IMR-90 (cell line): ENCODE results near the gene PRR22. TPM values are rescaled to one million over a fixed set of nuclear protein-coding genes. Genes with fewer than 3 reads are reported as not detected.
"Not testable (repeated sequence)": the region's sequence is repeated elsewhere in the genome, so short reads cannot be mapped to it uniquely, and the experiment has no call there.

Experiments used
- ATAC-seq: fragments of 200-7000 bp; cut with Tn5 transposase; 2 replicates; pipeline ENCODE4 v1.9.1; 2020; ENCODE audit warnings: low read depth, mild to moderate bottlenecking, moderate library complexity
- BruUV-seq: library from RNA; stranded (reverse); fragments of 400-500 nt; replicated peaks from 2 replicates; lab custom pipeline; 2021; lab: Mats Ljungman, UMichigan
- CTCF ChIA-PET: fragments of 300-600 bp; formaldehyde crosslinking; extraction: SDS; loops from one replicate; lab custom pipeline; 2021; ENCODE audit warnings: antibody characterized with exemption; lab: Yijun Ruan, JAX
- POLR2A ChIA-PET: fragments of 300-600 bp; sonication (Branson Sonifier 250); formaldehyde crosslinking; loops from one replicate; lab custom pipeline; 2022; ENCODE audit warnings: antibody characterized with exemption; ENCODE audit not compliant: unreplicated experiment; lab: Charles Lee
- DNase-seq: peaks from one replicate; pipeline ENCODE4 v3.0.0; 2013
- H2AFZ ChIP-seq: replicated peaks from 2 replicates; pipeline ENCODE3; 2013; ENCODE audit warnings: low read length, mild to moderate bottlenecking; ENCODE audit not compliant: poor library complexity
- H2AK5ac ChIP-seq: 2 replicates; pipeline ENCODE4 v1.6.1; 2013; ENCODE audit warnings: low read depth, low read length, inconsistent platforms
- H2AK9ac ChIP-seq: replicated peaks from 2 replicates; pipeline ENCODE3; 2013; ENCODE audit warnings: mild to moderate bottlenecking, low read depth, low read length, moderate library complexity; ENCODE audit not compliant: poor library complexity
- H2BK120ac ChIP-seq: 2 replicates; pipeline ENCODE4 v1.6.1; 2013; ENCODE audit warnings: low read depth, low read length, inconsistent platforms
- H2BK15ac ChIP-seq: 3 replicates; pipeline ENCODE4 v1.6.1; 2013; ENCODE audit warnings: low read depth, low read length, inconsistent platforms
- H2BK20ac ChIP-seq: 2 replicates; pipeline ENCODE4 v1.6.1; 2013; ENCODE audit warnings: low read depth, mild to moderate bottlenecking, inconsistent platforms, low read length, moderate library complexity
- H2BK5ac ChIP-seq: 2 replicates; pipeline ENCODE4 v1.6.1; 2013; ENCODE audit warnings: mild to moderate bottlenecking, low read depth, low read length, inconsistent platforms; ENCODE audit not compliant: poor library complexity, severe bottlenecking
- H3K14ac ChIP-seq: replicated peaks from 2 replicates; pipeline ENCODE4 v1.6.1; 2013; ENCODE audit warnings: low read depth, low read length, inconsistent platforms
- H3K18ac ChIP-seq: 2 replicates; pipeline ENCODE4 v1.6.1; 2013; ENCODE audit warnings: low read depth, low read length, control low read depth
- H3K23ac ChIP-seq: 2 replicates; pipeline ENCODE4 v1.6.1; 2013; ENCODE audit warnings: low read depth, low read length, inconsistent platforms
- H3K27ac ChIP-seq: 2 replicates; pipeline ENCODE4 v1.5.1; 2013; ENCODE audit warnings: mild to moderate bottlenecking, control low read depth, low read length; ENCODE audit not compliant: insufficient read depth
- H3K27me3 ChIP-seq: 2 replicates; pipeline ENCODE4 v1.6.1; 2013; ENCODE audit warnings: low read length; ENCODE audit not compliant: control insufficient read depth, insufficient read depth
- H3K36me3 ChIP-seq: 2 replicates; pipeline ENCODE4 v1.6.1; 2013; ENCODE audit warnings: low read length, mixed read lengths; ENCODE audit not compliant: control insufficient read depth, insufficient read depth
- H3K4ac ChIP-seq: 2 replicates; pipeline ENCODE4 v1.6.1; 2013; ENCODE audit warnings: low read depth, low read length, inconsistent platforms
- H3K4me1 ChIP-seq: 2 replicates; pipeline ENCODE4 v1.6.1; 2013; ENCODE audit warnings: low read length, mixed read lengths; ENCODE audit not compliant: control insufficient read depth, insufficient read depth
- H3K4me2 ChIP-seq: 2 replicates; pipeline ENCODE4 v1.6.1; 2013; ENCODE audit warnings: low read depth, mild to moderate bottlenecking, control low read depth, low read length, moderate library complexity
- H3K4me3 ChIP-seq: 2 replicates; pipeline ENCODE4 v1.5.1; 2013; ENCODE audit warnings: low read depth, mild to moderate bottlenecking, control low read depth, low read length, moderate library complexity; ENCODE audit not compliant: insufficient read depth
- H3K56ac ChIP-seq: 2 replicates; pipeline ENCODE4 v1.6.1; 2013; ENCODE audit warnings: low read length, inconsistent platforms; ENCODE audit not compliant: insufficient read depth; ENCODE audit errors: extremely low read depth
- H3K79me1 ChIP-seq, 2 experiments: 2 replicates each; pipeline ENCODE4 v1.6.1; 2013; ENCODE audit warnings: low read length in 2 of 2, inconsistent platforms in 1 of 2, low read depth in 1 of 2
- H3K9ac ChIP-seq: 2 replicates; pipeline ENCODE4 v1.6.1; 2013; ENCODE audit warnings: low read depth, low read length, control low read depth
- H3K9me1 ChIP-seq: 2 replicates; pipeline ENCODE4 v1.6.1; 2013; ENCODE audit warnings: low read length, inconsistent platforms; ENCODE audit not compliant: insufficient read depth
- H3K9me3 ChIP-seq: 2 replicates; pipeline ENCODE4 v1.6.1; 2013; ENCODE audit warnings: low read length; ENCODE audit not compliant: control insufficient read depth, insufficient read depth
- H4K20me1 ChIP-seq: 2 replicates; pipeline ENCODE4 v1.6.1; 2013; ENCODE audit warnings: low read length, inconsistent platforms; ENCODE audit not compliant: insufficient read depth
- H4K5ac ChIP-seq: 2 replicates; pipeline ENCODE4 v1.6.1; 2013; ENCODE audit warnings: mild to moderate bottlenecking, low read depth, low read length, control low read depth
- H4K8ac ChIP-seq, 2 experiments: 2 replicates each; pipeline ENCODE4 v1.6.1; 2013; ENCODE audit warnings: low read depth in 2 of 2, low read length in 2 of 2, control low read depth in 1 of 2, inconsistent platforms in 1 of 2
- H4K91ac ChIP-seq: 2 replicates; pipeline ENCODE4 v1.6.1; 2013; ENCODE audit warnings: low read depth, low read length, inconsistent platforms; ENCODE audit not compliant: insufficient read depth
- WGBS, 2 experiments: methylation state at CpG; one replicate each; pipeline versions ENCODE4 v1.1.5 to v1.1.7; 2013; ENCODE audit warnings: missing lambda C conversion rate in 2 of 2; ENCODE audit not compliant: insufficient read length in 1 of 2; ENCODE audit errors: extremely low coverage in 2 of 2; 5-methylcytosine and 5-hydroxymethylcytosine counted together
- dilution Hi-C: fragments of 300-500 bp; cut with HindIII; formaldehyde crosslinking; loops from one replicate; pipeline ENCODE4 v1.14.3; 2018; ENCODE audit warnings: low sequenced_read_pairs; ENCODE audit not compliant: unreplicated experiment
- in situ Hi-C: fragments of 300-500 bp; cut with MboI; formaldehyde crosslinking; loops from 3 replicates; pipeline ENCODE4 v1.14.3; 2019; ENCODE audit warnings: low sequenced_read_pairs, inconsistent platforms, mixed read lengths
- intact Hi-C: fragments of 100-400 bp; cut with micrococcal nuclease; formaldehyde crosslinking; loops from 2 replicates; pipeline ENCODE4 v1.10.0; 2022
- polyA plus RNA-seq, 3 experiments: library from polyadenylated mRNA; depleted of rRNA; stranded (reverse); fragments of >200 nt; gene quantifications; 2 replicates each; pipeline ENCODE4 v1.2.3, GENCODE V29; 2012; ENCODE audit warnings: low replicate concordance in 1 of 3
- total RNA-seq: library from RNA; depleted of rRNA; stranded (reverse); fragments of >200 nt; gene quantifications from 2 replicates; pipeline ENCODE4 v1.2.3, GENCODE V29; 2012

PRR22 gene
- total and polyA plus RNA-seq, 2 of the 4 experiments (the other 2 are of a cell fraction) = 0.92 TPM; not detected in 1

DNA sequence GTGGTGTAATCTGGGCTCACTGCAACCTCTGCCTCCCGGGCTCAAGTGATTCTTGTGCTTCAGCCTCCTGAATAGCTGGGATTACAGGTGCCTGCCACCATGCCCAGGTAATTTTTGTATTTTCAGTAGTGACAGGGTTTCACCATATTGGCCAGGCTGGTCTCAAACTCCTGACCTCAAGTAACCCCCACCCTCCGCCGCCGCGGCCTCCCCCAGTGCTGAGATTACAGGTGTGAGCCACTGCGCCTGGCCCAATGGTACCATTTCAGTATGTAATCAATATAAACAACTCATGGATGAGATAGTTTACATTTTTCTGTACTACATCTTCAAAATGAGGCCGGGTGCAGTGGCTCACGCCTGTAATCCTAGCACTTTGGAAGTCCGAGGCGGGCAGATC is 39.5 kb downstream of the PRR22 start:
- intact Hi-C loops, H3K9me1 ChIP-seq, H2BK120ac ChIP-seq, H2BK15ac ChIP-seq, H3K4me3 ChIP-seq, H3K79me1 ChIP-seq, H4K5ac ChIP-seq, H2AK9ac ChIP-seq, DNase-seq, H2AK5ac ChIP-seq, H3K27ac ChIP-seq, H3K27me3 ChIP-seq, H3K4me1 ChIP-seq, H3K36me3 ChIP-seq, H3K14ac ChIP-seq, in situ Hi-C loops, BruUV-seq, H3K9ac ChIP-seq, H2BK5ac ChIP-seq, H4K91ac ChIP-seq, H3K4me2 ChIP-seq, H3K18ac ChIP-seq, ATAC-seq, H3K23ac ChIP-seq, H3K4ac ChIP-seq, CTCF ChIA-PET, H3K56ac ChIP-seq, H4K20me1 ChIP-seq, H2BK20ac ChIP-seq, H2AFZ ChIP-seq, H4K8ac ChIP-seq, POLR2A ChIA-PET, dilution Hi-C loops, H3K9me3 ChIP-seq: not testable (repeated sequence)
- WGBS, 2 experiments = 62% methylated on average over 5 of the region's 10 CpGs; no CpG with 5 or more reads in 1 of the 2 experiments
